Measurements from ENCODE around the gene LAMB1.

The LAMB1 gene

DNA sequence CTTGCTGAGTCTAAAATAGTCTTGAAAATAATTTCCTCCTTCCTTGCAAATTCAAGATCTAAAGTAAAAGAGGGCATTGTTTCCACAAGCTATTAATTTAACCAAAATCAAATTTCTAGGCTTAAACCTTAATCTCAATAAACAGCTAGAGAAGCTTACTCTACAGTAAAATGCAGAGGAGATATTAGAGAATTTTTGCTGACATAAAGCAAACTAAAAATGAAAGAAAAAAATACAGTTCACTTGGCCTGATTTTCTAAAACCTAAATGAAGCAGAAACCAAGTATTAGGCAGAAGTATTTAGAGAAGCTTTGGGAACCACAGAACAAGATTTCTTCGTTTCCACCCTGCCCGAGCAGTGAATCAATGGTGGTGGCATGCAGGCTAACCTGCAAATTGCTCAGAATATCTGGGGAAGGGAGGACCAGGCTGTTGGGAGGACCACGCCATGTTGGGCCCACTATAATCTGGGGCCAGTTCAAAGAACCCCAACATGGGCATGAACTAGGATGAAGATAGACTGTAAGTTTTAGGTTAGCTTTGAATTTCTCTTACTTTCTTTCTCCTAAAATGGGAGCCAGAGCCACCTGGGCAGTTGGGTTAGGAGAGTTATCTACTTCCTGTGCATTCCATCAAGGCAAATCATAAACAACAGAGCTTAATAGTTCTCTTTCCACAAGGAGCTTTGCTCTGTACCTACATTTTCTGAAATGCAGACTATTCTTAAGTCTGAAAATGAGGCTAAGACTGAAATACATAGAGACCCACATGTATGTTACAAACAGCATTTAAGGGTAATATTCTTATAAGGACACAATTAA is 4.1 kb downstream of the LAMB1 start:
- no peak for DNase-seq (ENCODE audit: low read depth in 2 of 2)

DNA sequence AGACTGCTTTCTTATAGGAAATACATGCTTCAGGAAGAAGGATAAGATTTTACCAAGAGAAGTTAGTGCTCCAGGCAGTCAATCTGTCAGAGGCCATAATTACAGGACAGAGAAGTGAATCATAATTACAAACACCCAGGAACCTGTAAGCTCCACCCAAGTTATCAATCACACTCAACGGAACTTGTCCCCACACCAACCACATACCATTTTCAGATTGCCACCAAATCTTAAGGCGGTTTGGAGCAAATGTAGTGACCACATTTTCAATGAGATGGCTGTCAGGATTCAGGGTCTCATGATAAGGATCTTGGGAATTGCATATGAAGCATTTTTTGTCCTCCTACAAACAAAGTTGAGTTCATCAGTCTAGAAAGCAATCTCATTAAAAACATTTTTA is 4.8 kb downstream of the LAMB1 start:
- no peak for DNase-seq (ENCODE audit: low read depth in 2 of 2)

DNA sequence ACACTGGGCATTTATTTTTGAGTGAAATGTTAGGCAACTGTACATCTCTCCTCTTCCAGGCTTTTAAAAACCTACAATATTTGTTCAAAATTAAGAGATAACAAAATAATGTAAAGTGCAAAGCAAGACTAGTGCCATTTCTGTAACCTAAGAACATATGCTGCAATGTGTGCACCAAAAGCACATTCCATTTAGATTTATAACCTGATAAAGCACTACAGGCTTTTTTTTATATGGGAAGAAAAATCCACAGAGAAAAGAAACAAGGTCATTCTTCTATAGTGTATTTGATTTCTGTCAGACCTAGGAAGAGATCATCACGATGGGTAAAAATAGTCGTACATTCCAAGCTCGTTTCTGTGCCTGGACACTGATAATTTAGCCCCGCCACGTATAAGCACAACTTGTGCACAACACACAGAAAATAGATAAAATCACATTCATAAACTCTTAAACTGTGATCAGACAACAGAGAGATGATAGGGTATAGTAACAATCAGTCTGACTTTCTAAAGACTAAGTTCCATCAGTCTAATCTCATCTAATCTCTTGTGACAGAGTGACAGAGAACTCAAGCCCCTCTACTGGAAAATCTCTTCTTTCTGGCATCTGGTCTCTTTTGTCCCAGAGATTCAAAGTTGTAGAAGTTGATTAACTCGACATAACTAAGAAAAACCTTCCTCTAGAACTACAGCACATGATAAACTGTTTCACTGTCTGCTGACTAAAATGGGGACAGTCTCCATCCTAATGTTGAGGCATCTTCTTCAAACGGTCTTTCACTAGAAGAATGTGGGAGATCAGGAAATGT is 6.7 kb downstream of the LAMB1 start:
- no peak for DNase-seq (ENCODE audit: low read depth in 2 of 2)

GRCh38 chr7:107995184-107996071 is 7.5 kb downstream of the LAMB1 start:
- no peak for DNase-seq (ENCODE audit: low read depth in 2 of 2)

DNA sequence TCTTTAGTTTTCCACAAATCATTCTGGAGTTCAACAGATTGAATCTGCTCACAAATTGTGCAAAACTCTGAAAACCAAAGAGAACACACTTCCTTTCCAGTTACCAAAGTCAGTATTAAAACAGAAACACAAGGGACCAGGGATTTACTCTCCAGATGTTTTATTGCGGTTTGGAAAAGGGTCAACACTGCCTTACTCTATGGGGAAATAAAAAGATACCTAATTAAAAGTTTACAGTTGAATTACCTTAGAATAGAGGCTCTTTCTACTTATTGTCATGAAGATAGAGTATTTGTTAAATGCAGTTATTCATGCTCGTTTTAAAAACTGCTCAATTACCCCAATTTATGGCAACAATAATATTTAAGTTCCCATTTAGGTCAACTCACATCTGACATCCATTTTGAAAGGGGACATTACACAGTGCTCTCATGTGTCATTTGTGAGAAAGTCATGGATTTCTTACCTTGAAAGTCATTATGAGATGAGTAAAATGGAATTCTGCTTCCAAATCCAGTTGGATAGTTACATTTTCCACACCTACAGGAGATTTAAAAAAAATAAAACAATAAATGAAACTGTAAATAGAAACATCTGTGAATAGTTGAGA is 8.4 kb downstream of the LAMB1 start:
- DNase-seq (ENCODE audit: low read depth in 2 of 2): no peak

DNA sequence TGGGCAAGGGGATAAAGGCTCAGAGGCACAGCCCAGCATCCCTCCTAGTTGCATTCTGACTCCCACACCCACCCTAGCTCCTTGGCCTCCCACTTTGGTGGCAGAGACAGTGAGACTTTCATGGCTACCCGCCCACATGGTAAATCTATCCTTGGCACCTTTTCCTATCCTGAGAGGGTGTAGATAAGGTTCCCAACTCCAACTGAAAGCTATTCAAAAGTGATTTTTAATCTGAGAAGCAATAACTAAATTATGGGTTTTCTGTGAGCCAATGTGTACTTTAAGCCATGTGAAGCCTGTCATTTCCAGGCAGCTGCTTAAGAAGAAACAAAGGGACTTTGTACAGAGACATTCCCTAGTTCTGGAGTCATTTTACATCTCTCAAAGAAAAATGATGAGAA is 9.1 kb downstream of the LAMB1 start:
- no peak for DNase-seq (ENCODE audit: low read depth in 2 of 2)

DNA sequence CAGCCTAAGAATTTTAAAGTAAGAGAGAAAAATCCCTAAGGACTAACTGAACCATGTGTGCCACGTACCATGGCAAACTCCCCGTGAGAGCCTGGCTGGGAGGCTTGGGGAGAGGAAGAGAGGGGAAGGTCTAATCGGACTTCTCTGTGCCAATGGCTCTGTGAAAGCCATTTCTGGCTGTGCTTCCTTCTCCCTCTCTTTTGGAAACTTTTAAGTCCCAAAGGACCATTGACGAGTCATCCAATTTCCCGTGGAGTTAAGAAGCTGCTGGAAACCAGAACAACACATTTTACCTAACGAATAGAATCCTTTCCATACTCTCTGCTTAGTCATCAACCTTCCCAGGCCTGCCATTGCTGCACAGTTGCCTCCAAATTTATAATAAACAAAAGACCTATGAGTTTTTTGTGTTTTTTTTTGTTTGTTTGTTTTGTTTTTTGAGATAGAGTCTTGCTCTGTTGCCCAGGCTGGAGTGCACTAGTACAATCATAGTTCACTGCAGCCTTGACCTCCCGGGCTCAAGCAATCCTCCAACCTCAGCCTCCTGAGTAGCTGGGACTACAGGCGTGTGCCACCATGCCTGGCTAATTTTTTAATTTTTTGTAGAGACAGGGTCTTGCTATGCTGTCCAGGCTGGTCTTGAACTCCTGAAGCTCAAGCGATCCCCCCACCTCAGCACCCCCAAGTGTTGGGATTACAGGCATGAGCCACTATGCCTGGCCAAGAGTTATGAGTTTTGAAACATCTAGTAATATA is 13.2 kb downstream of the LAMB1 start:
- no peak for DNase-seq (ENCODE audit: low read depth in 2 of 2)

GRCh38 chr7:107982918-107983389 is 20.0 kb downstream of the LAMB1 start:
- no peak for DNase-seq (ENCODE audit: low read depth in 2 of 2)

- DNase-seq (ENCODE audit: low read depth in 2 of 2): no peak
Observed at GRCh38 chr7:107982042-107982840, 20.7 kb downstream of the LAMB1 start.

GRCh38 chr7:107981466-107981865 is 21.5 kb downstream of the LAMB1 start:
- DNase-seq (ENCODE audit: low read depth in 2 of 2): no peak

DNA sequence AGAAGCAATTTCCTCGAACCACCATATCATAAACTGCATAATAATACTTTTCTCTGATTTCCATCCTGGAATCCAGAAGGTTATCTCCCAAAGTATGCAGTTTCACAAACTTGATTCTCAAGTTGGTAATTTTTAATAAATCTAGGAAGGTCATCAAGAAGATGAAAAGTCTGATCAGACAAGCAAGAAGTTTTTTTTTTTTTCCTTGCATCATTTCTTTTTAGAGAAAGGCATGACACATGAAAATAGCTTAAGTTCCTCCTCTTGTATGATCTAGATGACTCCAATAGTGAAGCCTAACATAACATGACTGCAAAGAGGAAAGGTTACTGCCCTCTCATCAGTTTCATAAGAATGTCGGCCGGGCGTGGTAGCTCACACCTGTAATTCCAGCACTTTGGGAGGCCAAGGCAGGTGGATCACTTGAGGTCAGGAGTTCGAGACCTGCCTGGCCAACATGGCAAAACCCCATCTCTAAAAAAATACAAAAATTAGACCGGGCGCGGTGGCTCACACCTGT is 22.2 kb downstream of the LAMB1 start:
- DNase-seq (ENCODE audit: low read depth in 2 of 2): no peak

- DNase-seq (ENCODE audit: low read depth in 2 of 2): no peak
Observed at GRCh38 chr7:107980171-107980570, 22.8 kb downstream of the LAMB1 start.

- no peak for DNase-seq (ENCODE audit: low read depth in 2 of 2)
Observed at GRCh38 chr7:107978815-107979408, 24.0 kb downstream of the LAMB1 start.

DNA sequence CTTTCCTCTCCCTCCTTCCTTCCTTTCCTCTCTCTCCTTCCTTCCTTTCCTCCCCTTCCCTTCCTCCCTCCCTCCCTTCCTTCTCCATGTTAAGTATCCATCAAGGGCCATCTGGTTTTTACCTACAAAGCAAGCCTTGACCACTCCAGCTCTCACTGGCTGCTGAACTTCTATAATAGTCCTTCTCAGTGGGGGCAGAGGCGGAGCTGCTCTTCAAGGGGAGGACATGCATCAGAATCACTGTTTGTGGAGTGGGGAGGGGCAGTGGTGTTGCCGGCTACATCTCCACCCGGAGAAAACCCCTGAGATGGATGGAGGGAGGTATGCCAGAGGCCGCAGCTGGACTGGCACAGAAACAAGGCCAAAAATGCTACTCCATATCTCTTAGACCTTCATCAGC is 25.9 kb downstream of the LAMB1 start:
- no peak for DNase-seq (ENCODE audit: low read depth in 2 of 2)

GRCh38 chr7:107976620-107977019 is 26.3 kb downstream of the LAMB1 start:
- no peak for DNase-seq (ENCODE audit: low read depth in 2 of 2)

DNA sequence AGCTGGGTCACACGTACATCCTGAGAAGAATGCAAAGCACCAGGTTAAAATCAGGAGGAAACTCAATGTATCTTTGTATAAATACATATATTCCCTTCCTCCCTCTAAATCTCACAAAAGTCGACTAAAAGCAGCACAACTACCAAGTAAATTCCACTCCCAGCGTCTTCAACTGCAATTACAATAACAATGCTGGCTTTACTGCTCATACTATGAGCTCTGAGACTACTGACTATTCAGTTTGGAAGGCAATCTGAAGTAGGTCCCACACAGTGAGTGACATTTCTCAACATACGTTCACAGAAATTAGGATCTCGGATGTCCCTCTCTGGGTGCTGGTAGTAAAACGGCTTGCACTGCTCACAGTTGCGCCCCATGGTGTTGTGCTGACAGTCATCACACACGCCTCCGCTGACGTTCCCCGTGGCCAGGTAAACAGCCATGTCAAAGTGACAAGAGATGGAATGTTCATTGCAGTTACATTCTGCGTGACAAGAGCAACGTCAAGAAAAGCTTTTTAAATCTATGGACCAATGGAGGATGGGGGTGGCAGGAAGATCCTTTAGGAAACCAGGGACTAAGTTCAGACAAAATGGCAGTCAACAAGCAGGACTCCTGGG is 27.5 kb downstream of the LAMB1 start:
- DNase-seq (ENCODE audit: low read depth in 2 of 2): no peak

DNA sequence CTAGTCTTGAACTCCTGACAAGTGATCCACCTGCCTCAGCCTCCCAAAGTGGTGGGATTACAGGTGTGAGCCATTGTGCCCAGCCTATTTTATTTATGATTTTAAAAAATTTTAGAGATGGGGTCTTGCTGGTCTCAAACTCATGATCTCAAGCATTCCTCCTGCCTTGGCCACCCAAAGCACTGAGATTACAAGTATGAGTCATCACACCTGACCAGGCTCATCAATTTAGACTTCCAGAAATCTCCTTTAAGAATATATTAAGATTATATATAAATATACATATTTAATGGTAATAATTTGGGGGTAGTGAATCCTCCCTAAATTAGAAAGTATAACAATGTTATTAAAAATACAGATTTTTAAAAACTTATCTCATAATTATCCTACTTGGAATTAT is 29.1 kb downstream of the LAMB1 start:
- no peak for DNase-seq (ENCODE audit: low read depth in 2 of 2)

DNA sequence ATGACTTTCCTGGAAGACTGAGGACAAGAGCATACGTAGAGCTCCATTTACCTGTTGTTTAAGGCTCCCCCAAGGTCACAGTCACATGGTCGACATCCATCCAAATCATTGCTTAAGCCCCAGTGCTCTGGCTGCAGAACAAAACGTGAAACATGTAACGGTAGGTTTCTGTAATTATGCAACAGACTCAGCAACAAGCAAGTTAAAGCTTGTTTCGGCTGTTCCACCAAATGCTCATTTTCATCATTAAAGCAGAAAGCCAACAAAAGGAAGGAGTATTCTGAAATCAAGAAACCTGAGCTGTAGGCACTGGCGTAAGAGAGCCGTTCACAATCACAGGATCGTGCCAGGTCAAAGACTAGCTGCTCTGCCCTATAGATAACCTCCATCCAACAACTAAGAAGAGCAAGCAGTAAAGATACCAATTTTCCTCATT is 30.0 kb downstream of the LAMB1 start:
- no peak for DNase-seq (ENCODE audit: low read depth in 2 of 2)

DNA sequence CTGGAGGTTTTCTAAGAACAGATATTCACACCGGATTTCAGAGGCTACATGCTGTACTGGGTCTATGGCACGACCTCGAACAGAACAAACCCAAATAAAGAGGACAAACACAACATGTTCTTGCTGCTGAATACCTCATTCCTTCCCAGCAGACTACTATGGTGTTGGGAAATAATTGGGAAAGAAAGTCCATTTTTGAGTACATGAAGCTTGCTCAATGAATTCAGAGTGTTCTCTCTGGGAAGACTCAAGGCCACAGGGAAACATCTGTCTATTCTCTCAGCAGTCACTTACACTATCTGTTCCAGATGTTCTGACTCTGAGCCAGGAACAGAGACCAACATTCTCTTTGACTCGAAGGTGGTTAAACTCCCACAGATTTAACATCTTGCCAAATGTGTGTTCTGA is 30.9 kb downstream of the LAMB1 start:
- DNase-seq (ENCODE audit: low read depth in 2 of 2): no peak

All from stimulated activated CD4-positive, alpha-beta T cell treated with anti-CD3 and anti-CD28 coated beads, Interleukin-4, amount 100 ng/mL, for 48 hours (primary cell).